ENCODE measurements around the gene STX18. TPM values are rescaled to one million over a fixed set of nuclear protein-coding genes. Genes with fewer than 3 reads are reported as not detected.

The STX18 gene
- total and polyA plus RNA-seq, 10 of the 15 experiments (the other 5 are each of a cell fraction or from before 2014, with no cell fraction given): 8.2 to 46.6 (median 31.1) TPM

DNA sequence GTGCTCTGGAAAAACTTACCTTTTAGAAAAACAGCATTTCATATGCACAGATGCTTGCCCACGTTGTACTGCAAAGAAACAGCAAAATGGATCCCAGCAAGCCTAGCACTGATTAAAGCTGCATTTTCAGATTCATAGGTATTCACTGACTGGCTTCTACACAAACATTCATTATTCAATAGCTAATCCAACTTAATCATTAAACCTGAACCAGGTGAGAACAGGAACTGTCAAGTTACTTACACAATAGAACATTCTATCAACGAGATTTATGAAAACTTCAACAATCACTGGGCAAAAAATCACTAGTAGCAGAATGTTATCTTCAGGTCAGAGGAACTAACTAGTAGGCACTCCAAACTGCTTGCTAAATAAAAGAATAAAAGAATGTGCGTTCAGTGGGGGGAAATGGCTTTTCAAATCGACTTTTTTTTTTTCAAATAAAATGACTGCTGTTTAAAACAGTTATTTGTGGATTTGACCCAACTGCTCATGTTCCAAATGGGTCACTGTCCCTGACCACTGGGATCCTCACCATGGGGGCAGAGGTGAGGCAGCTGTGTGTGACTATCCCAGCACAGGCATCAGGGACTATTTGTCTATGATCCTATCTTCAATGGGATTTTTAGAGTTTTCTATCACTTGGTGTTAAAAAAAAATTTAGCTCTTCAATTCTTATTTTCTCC is 42.3 kb downstream of the STX18 start:
- no TSS peak for BruUV-seq (replicated peaks)
- no peaks in the 10 kb centered on the region; a peak in 2 of 4 replicates for H3K36me3 ChIP-seq (ENCODE audit: control insufficient read depth in 2 of 2, insufficient read depth in 2 of 2, low read length in 1 of 2)
- no peaks in the 10 kb centered on the region for H4K20me1 ChIP-seq (ENCODE audit: control insufficient read depth, insufficient read depth)
- no peaks in the 10 kb centered on the region for H3K9me3 ChIP-seq (replicated peaks; ENCODE audit: control insufficient read depth, insufficient read depth, low read length)
- no peak for FAIRE-seq
- peaks cover 9% of the 10 kb centered on the region for H3K4me1 ChIP-seq (ENCODE audit: control insufficient read depth, insufficient read depth, low read length)
- H3K4me2 ChIP-seq (ENCODE audit: control insufficient read depth, insufficient read depth): no peak overlapping the region
- TF ChIP-seq GATAD2B (conservative IDR thresholded peaks at IDR 0.05; ENCODE audit: low read depth) (no peak), NKRF (conservative IDR thresholded peaks at IDR 0.05) (no peak), ZNF207 (IDR thresholded peaks at IDR 0.05; ENCODE audit: borderline replicate concordance) (no peak), E2F4 (IDR thresholded peaks at IDR 0.05; ENCODE audit: low read depth, low read length) (no peak), SIX5 (IDR thresholded peaks at IDR 0.05; ENCODE audit: low read depth, low read length, severe bottlenecking) (no peak), ATF3 (IDR thresholded peaks at IDR 0.05; ENCODE audit: borderline replicate concordance, extremely low read depth, low read depth, low read length) (no peak)
- in situ Hi-C loops (cut with MboI): no loop called here
- H3K27ac ChIP-seq (ENCODE audit: control insufficient read depth, insufficient read depth): no peak overlapping the region
- intact Hi-C loops (cut with micrococcal nuclease; ENCODE audit: unreplicated experiment): no loop called here
- RAD21 ChIA-PET (ENCODE audit: unreplicated experiment): interaction anchor here (1.6 kb wide), 1 partner anchor 21 kb away, joined by 4 read pairs; no protein-coding TSS in a partner anchor
- ATAC-seq: no peak
- SMC1A ChIA-PET (ENCODE audit: uncharacterized antibody, unreplicated experiment): interaction anchor here (1.7 to 6.0 kb wide), 2 partner anchors 9 to 20 kb away, joined by 4 to 35 read pairs; no protein-coding TSS in a partner anchor
- H3K27me3 ChIP-seq (replicated peaks in 1 of 2; ENCODE audit: control insufficient read depth in 2 of 2, insufficient read depth in 2 of 2, low read length in 1 of 2): no peaks in the 10 kb centered on the region
- WGBS (ENCODE audit: insufficient coverage, insufficient replicate concordance, low lambda C conversion rate, missing lambda C conversion rate): 99% methylated on average over 4 of the region's 4 CpGs
- H3K79me2 ChIP-seq (ENCODE audit: control insufficient read depth, insufficient read depth, low read length): peaks cover 18% of the 10 kb centered on the region
- H2AFZ ChIP-seq (ENCODE audit: control insufficient read depth, low read depth, low read length): no peak overlapping the region
- no peak overlapping the region for H3K4me3 ChIP-seq
- CTCF ChIA-PET: interaction anchor here (1.0 to 1.8 kb wide), 5 partner anchors 8 to 25 kb away, joined by 4 to 13 read pairs (median 6); no protein-coding TSS in a partner anchor
- DNase-seq (ENCODE audit: low read depth, low spot score): no peak
- POLR2A ChIA-PET: interaction anchor here (0.5 kb wide), 2 partner anchors 8 to 385 kb away, joined by 5 to 7 read pairs; no protein-coding TSS in a partner anchor
- H3K9ac ChIP-seq (ENCODE audit: control insufficient read depth, insufficient read depth, low read length): no peak overlapping the region
